GM12872 (cell line): ENCODE data around the gene CDC37L1.

Source experiments
- TF ChIP-seq, protein P1 (sequence below): IDR thresholded peaks from 3 replicates; pipeline ENCODE4 v1.5.1; 2011; ENCODE audit warnings: low read depth, mild to moderate bottlenecking, low read length, moderate library complexity; ENCODE audit not compliant: insufficient read depth

Gene CDC37L1

GRCh38 chr9:4743131-4743875 lies 63.9 kb downstream of the CDC37L1 start:
- TF ChIP-seq, protein P1, sequence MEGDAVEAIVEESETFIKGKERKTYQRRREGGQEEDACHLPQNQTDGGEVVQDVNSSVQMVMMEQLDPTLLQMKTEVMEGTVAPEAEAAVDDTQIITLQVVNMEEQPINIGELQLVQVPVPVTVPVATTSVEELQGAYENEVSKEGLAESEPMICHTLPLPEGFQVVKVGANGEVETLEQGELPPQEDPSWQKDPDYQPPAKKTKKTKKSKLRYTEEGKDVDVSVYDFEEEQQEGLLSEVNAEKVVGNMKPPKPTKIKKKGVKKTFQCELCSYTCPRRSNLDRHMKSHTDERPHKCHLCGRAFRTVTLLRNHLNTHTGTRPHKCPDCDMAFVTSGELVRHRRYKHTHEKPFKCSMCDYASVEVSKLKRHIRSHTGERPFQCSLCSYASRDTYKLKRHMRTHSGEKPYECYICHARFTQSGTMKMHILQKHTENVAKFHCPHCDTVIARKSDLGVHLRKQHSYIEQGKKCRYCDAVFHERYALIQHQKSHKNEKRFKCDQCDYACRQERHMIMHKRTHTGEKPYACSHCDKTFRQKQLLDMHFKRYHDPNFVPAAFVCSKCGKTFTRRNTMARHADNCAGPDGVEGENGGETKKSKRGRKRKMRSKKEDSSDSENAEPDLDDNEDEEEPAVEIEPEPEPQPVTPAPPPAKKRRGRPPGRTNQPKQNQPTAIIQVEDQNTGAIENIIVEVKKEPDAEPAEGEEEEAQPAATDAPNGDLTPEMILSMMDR: no peak

- TF ChIP-seq, protein P1: no peak
Observed at GRCh38 chr9:4746278-4747030, 67.1 kb downstream of the CDC37L1 start.

- TF ChIP-seq, protein P1: no peak
Observed at GRCh38 chr9:4748612-4749011, 69.2 kb downstream of the CDC37L1 start.

GRCh38 chr9:4750023-4750673 lies 70.8 kb downstream of the CDC37L1 start:
- TF ChIP-seq, protein P1: peak; percentile 63

GRCh38 chr9:4755026-4755609 lies 75.7 kb downstream of the CDC37L1 start:
- TF ChIP-seq, protein P1: no peak

- TF ChIP-seq, protein P1: no peak
Observed at GRCh38 chr9:4756420-4756819, 77.1 kb downstream of the CDC37L1 start.
